Endothelial cell of umbilical vein (primary cell): ENCODE measurements around the gene HPDL. TPM values are rescaled to one million over a fixed set of nuclear protein-coding genes. Genes with fewer than 3 reads are reported as not detected.

Source experiments
- polyA plus RNA-seq, 4 experiments: library from polyadenylated mRNA; depleted of rRNA in 3 of 4; stranded (reverse) in 3 of 4; unstranded in 1 of 4; fragments of >200 nt; gene quantifications; 2 replicates each; pipeline versions ENCODE4 v1.2.1 to v1.2.3, GENCODE V29; 2011 to 2012; ENCODE audit warnings: missing spikeins in 1 of 4
- total RNA-seq: library from RNA; stranded (reverse); gene quantifications from 2 replicates; pipeline ENCODE4 v1.2.3, GENCODE V29; 2021

HPDL gene
- total and polyA plus RNA-seq, 2 donors (not counting 3 experiments of a cell fraction or from before 2014, with no cell fraction given), result 3.4 to 5.9 TPM

Other genes with a start within 250 kb of the HPDL start
- gene ZSWIM5, start 120.3 kb upstream of the HPDL start, total RNA-seq, result 1.6 and 1.7 TPM in 2 replicates
- gene ZSWIM5, start 120.3 kb upstream of the HPDL start, polyA plus RNA-seq, result 3.9 and 4.3 TPM in 2 replicates
- gene TOE1, start 13.3 kb downstream of the HPDL start, total RNA-seq, result 15.8 and 16.3 TPM in 2 replicates
- gene TOE1, start 13.3 kb downstream of the HPDL start, polyA plus RNA-seq, result 24.9 and 25.2 TPM in 2 replicates
- 14.3 and 16.6 TPM in 2 replicates for gene MUTYH, start 13.5 kb downstream of the HPDL start, total RNA-seq
- 12.3 and 15.0 TPM in 2 replicates for gene MUTYH, start 13.5 kb downstream of the HPDL start, polyA plus RNA-seq
- 2.1 and 2.2 TPM in 2 replicates for gene TESK2, start 164.3 kb downstream of the HPDL start, total RNA-seq
- 2.3 and 2.6 TPM in 2 replicates for gene TESK2, start 164.3 kb downstream of the HPDL start, polyA plus RNA-seq
- gene CCDC163, start 173.2 kb downstream of the HPDL start, total RNA-seq, result 2.0 and 2.6 TPM in 2 replicates
- gene CCDC163, start 173.2 kb downstream of the HPDL start, polyA plus RNA-seq, result 2.3 and 2.7 TPM in 2 replicates
- 6.0 and 6.9 TPM in 2 replicates for gene MMACHC, start 173.4 kb downstream of the HPDL start, total RNA-seq
- gene MMACHC, start 173.4 kb downstream of the HPDL start, polyA plus RNA-seq, result 4.6 and 4.7 TPM in 2 replicates
- 681 and 685 TPM in 2 replicates for gene PRDX1, start 195.0 kb downstream of the HPDL start, total RNA-seq
- 500 and 622 TPM in 2 replicates for gene PRDX1, start 195.0 kb downstream of the HPDL start, polyA plus RNA-seq
- 166 and 172 TPM in 2 replicates for gene AKR1A1, start 223.9 kb downstream of the HPDL start, total RNA-seq
- gene AKR1A1, start 223.9 kb downstream of the HPDL start, polyA plus RNA-seq, result 216 and 227 TPM in 2 replicates